Measurements from ENCODE around the gene CENPX.

The CENPX gene

DNA sequence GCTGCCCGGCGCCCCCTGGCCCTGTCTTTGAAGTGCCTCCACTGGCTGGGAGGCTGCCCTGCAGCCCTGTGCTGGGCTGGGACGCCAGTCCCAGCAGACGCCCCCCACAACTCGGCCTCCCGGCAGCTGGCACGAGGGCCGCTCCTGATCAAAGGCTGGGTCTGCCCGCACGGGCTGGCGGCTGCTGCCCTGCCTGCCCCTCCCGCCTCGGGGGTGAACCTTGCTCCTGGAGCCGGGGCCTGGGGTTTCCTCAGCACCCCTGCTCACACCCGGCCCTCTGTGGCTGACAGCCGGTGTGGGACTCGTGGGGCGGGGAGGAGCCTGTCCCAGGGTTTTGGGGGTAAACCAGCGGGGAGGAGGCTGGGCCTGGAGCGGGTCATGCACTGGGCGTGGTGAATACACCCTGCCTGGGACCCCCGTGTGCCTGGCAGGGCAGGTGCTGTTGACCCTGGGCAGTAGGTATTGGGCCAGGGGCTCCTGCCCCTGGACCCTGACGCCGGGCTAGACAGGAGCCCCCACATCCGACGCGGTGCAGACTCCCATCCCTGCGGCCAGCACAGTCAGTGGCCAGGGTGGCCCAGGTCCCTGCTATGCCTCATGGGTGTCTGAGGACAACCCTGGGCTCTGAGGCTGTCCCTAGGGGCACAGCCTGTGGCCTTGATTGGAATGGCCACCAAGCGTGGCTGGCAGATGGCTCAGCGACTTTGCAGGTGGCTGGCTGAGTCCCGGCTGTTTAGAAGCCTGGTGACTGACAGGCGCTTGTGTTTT is 21.7 kb downstream of the CENPX start:
- H3K27ac ChIP-seq, result no peak overlapping the region
- TF ChIP-seq, protein P1, sequence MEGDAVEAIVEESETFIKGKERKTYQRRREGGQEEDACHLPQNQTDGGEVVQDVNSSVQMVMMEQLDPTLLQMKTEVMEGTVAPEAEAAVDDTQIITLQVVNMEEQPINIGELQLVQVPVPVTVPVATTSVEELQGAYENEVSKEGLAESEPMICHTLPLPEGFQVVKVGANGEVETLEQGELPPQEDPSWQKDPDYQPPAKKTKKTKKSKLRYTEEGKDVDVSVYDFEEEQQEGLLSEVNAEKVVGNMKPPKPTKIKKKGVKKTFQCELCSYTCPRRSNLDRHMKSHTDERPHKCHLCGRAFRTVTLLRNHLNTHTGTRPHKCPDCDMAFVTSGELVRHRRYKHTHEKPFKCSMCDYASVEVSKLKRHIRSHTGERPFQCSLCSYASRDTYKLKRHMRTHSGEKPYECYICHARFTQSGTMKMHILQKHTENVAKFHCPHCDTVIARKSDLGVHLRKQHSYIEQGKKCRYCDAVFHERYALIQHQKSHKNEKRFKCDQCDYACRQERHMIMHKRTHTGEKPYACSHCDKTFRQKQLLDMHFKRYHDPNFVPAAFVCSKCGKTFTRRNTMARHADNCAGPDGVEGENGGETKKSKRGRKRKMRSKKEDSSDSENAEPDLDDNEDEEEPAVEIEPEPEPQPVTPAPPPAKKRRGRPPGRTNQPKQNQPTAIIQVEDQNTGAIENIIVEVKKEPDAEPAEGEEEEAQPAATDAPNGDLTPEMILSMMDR (conservative IDR thresholded peaks at IDR 0.05), result no peak

DNA sequence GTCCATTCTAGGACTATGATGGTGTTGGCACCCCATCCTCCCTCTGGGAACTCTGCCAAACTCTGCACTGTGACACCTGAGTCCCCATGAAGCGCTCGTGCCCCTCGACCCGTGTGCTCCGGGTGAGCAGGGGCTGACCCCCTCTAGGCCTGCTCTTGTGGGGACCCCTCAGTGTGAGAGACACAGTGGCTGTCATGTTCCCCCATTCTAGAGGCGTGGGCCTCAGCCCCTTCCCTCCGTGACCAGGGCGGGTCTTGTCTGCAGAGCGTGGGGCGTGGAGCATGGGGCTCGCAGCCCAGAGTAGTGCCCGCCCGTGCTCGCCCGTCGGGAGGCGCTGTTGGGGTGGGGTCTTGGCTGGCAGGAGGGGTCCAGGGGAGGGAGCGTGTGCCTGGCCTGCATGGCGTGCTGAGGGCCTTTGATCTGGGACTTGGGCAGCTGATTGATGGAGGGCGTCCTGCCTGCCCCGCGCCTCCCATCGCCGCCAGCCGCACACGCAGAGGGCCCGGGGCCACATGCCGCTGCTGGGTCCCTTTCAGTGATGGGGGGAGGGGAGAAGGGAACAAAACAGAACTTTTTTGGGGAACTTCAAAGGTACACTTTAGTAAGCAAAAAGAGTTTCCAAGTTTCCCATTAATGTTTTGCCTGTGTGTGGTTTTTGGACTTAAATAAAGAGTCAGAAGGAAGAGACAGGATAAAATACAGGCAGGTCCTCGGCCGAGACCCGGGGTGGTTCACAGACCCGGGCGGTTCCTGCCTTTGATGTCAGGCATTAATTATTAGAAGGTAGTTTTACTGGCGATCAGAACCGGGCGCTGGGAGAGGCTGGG is 22.5 kb downstream of the CENPX start:
- H3K27ac ChIP-seq, result no peak overlapping the region

DNA sequence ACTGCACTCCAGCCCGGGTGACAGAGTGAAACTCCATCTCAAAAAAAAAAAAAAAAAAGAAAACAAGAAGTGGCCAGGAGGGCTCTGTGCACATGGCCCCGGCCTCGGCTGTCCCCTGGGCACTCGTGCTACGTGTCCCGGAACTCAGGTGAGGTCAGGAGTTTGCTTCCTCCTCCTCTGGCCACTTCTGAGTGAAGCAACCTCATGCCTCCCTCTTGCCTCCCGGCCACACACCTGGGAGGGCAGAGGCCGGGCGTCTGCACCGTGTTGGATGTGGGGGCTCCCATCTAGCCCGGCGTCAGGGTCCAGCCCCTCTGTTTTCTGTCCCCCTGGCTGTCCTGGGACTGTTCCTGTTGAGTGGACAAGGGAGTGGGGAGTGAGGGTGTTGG is 23.1 kb downstream of the CENPX start:
- H3K27ac ChIP-seq, result no peak overlapping the region
- TF ChIP-seq, protein P1 (conservative IDR thresholded peaks at IDR 0.05), result no peak

More for the DNA sequence above, 22.5 kb downstream of the CENPX start:
- TF ChIP-seq, protein P1 (conservative IDR thresholded peaks at IDR 0.05), result no peak

DNA sequence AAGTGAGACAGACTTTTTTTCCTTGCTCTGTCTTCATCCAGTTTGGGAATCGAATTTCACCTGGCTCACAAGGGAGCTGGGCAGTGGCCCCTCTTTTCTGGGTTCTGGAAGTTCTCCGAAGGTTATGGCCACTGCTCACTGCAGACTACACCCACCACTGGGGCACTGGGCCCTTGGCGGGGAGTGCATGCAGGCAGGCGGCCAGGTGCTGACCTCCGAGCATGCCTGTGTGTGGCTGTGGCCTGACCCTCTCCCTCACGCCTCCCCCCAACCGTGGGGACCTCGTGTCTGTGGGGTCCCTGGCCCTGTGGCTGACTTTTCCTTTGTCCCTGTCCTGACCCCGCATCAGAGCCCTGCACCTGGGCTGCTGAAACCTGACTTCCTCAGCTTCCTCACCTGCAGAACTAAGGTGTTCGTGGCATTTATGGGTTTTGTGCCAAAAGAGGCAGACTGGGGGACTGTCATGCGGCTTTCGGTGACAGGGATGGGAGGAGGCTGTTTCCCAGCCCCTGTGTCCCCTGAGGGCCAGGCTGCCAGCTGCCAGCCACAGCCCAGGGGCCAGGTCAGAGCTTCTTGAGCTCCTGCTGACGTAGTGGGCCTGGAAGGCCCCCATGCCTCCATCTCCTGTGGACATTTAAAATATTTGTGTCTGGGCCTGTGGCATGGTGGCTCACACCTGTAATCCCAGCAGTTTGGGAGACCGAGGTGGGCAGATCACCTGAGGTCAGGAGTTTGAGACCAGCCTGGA is 23.8 kb downstream of the CENPX start:
- H3K27ac ChIP-seq, result no peak overlapping the region
- TF ChIP-seq, protein P1 (conservative IDR thresholded peaks at IDR 0.05), result no peak

DNA sequence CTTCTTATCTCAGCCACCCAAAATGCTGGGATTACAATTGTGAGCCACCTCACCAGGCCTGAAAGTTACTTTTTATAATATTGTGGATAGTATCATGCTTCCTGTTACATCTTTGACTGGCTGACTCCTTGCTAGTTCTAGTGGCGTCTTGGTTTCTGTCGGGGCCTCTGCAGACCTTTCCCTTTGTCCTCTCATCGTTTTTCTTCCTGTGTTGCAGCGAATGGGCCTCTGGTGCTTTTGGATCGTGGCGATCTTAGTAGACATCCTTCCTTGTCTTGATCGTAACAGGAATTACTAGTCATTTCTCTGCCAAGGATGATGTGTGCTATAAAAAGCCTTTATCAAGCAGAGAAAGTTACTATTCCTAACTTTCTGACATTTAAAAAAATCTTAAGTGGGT is 24.5 kb downstream of the CENPX start:
- H3K27ac ChIP-seq, result no peak overlapping the region
- TF ChIP-seq, protein P1 (conservative IDR thresholded peaks at IDR 0.05), result no peak

DNA sequence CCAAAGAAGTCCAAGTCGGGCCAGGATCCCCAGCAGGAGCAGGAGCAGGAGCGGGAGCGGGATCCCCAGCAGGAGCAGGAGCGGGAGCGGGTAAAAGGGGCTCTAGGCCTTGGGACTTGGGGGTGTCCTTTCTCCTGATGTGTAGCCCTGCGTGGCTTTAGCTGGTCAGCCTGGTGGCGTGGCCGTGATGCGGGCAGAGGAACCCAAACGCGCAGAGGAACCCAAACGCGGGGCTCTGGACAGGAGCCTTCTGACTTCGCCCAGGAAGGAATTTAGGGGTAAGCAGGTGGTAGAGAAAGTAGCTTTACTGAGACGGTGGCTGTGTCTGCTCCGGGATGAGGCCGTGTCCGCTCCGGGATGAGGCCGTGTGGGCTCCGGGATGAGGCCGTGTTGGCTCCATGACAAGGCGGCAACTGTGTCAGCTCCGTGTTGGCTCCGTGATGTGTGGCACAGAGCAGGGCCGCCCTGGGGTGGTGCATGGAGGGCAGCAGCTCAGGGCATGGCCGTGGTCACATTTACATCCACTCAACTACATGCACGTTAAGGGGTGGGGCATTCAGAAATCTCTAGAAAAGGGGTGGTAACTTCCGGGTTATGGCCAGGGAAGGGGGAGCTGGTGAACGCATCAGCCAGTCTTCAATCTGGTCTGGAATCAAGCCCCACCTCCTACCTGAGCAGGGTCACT is 25.8 kb downstream of the CENPX start:
- H3K27ac ChIP-seq, result no peak overlapping the region
- TF ChIP-seq, protein P1 (conservative IDR thresholded peaks at IDR 0.05), result no peak

All from VCaP (cell line).